ENCODE results near the gene FKBP1A.

FKBP1A gene

GRCh38 chr20:1392693-1393506 lies at the start of gene FKBP1A:
Gene FKBP1A, minus strand, starts transcription at chr20:1393054. Its CDS starts 56 bp downstream, at chr20:1392998.
- DNase-seq: peak; percentile 51

GRCh38 chr20:1442304-1442703 lies 49.5 kb upstream of the FKBP1A start:
- DNase-seq: no peak

GRCh38 chr20:1441133-1441532 lies 48.3 kb upstream of the FKBP1A start:
- DNase-seq: no peak

- no peak for DNase-seq
These were observed 47.2 kb upstream of the FKBP1A start for GRCh38 chr20:1440024-1440423.

- DNase-seq: no peak
These were observed 45.5 kb upstream of the FKBP1A start for GRCh38 chr20:1438361-1438760.

- DNase-seq: peak; percentile 17
These were observed 44.5 kb upstream of the FKBP1A start for GRCh38 chr20:1437235-1437904.

- no peak for DNase-seq
These were observed 43.4 kb upstream of the FKBP1A start for GRCh38 chr20:1436263-1436662.

GRCh38 chr20:1435337-1435699 lies 42.5 kb upstream of the FKBP1A start:
- no peak for DNase-seq

- DNase-seq: no peak
These were observed 41.9 kb upstream of the FKBP1A start for GRCh38 chr20:1434571-1435336.

GRCh38 chr20:1431158-1431557 lies 38.3 kb upstream of the FKBP1A start:
- DNase-seq: no peak

- no peak for DNase-seq
These were observed 37.2 kb upstream of the FKBP1A start for GRCh38 chr20:1430004-1430451.

- DNase-seq: no peak
These were observed 36.4 kb upstream of the FKBP1A start for GRCh38 chr20:1429143-1429728.

- no peak for DNase-seq
These were observed 34.7 kb upstream of the FKBP1A start for GRCh38 chr20:1427457-1428054.

- DNase-seq: no peak
These were observed 33.5 kb upstream of the FKBP1A start for GRCh38 chr20:1426231-1426849.

GRCh38 chr20:1424336-1424735 lies 31.5 kb upstream of the FKBP1A start:
- no peak for DNase-seq

GRCh38 chr20:1423625-1424106 lies 30.8 kb upstream of the FKBP1A start:
- no peak for DNase-seq

- DNase-seq: no peak
These were observed 30.4 kb upstream of the FKBP1A start for GRCh38 chr20:1423206-1423605.

- no peak for DNase-seq
These were observed 29.9 kb upstream of the FKBP1A start for GRCh38 chr20:1422753-1423152.

- no peak for DNase-seq
These were observed 27.2 kb upstream of the FKBP1A start for GRCh38 chr20:1420066-1420465.

GRCh38 chr20:1418350-1418749 lies 25.5 kb upstream of the FKBP1A start:
- no peak for DNase-seq

GRCh38 chr20:1417790-1418189 lies 24.9 kb upstream of the FKBP1A start:
- no peak for DNase-seq

- no peak for DNase-seq
These were observed 24.4 kb upstream of the FKBP1A start for GRCh38 chr20:1417273-1417672.

All from amniotic stem cell (primary cell).